HPDE6-E6E7 (cell line): ENCODE data around the gene PCCA.
A peak's percentile ranks its signal among the peaks of the same experiment; 100 is the strongest.

Experiments
- DNase-seq: peaks from one replicate; pipeline ENCODE4 v3.0.0; 2011; ENCODE audit warnings: missing footprints; ENCODE audit errors: extremely low spot score

Gene PCCA

DNA sequence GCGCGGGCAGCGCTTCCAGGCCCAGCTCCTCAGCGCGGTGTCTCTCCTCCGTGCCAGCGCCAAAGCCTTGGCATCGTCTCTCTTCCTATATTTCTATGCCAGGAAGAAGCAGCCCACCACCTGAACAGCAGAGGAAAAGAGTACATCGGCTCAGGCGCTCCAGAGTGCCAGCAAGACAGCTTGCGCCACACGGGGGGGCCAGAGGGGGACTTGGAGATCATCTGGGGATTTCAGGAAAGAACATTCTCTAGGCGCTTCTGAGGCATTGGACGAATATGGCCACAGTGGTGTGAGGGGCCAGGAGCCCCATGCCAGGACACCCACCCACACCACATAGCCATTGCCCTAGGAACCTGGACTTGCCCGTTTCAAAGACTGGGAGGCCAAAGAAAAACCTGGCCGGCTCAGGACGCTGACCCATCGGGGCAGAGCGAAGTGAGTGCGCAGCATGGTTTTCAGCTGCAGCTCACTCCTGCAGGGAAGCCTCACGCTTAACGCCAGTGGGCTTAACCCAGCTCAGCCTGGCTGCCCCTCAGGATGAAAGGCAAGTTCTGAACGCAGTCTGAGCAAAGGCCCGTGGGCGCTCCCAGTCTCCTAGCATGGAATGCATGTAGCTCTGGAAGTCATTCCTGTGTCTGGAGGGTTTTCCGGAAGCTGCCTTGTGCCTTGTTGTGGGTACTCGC, 437.6 kb downstream of the PCCA start:
- DNase-seq, result no peak

DNA sequence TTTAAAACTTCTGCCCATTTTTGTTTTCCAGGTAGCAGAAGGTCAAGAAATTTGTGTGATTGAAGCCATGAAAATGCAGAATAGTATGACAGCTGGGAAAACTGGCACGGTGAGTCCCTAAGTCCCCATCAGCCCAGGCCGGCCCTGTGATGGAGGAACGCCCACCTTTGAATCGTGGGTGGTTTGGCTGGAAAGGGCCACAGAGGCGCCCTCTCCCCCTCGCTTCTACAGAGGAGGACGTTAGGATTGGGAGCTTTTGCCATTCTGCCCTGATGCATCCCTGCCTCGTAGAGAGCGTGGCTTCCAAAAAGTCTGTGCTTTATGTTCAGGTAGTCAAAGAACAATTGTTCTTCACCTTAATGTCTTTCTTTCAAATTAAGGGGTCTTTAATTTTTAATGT, 438.8 kb downstream of the PCCA start:
- DNase-seq, result no peak

DNA sequence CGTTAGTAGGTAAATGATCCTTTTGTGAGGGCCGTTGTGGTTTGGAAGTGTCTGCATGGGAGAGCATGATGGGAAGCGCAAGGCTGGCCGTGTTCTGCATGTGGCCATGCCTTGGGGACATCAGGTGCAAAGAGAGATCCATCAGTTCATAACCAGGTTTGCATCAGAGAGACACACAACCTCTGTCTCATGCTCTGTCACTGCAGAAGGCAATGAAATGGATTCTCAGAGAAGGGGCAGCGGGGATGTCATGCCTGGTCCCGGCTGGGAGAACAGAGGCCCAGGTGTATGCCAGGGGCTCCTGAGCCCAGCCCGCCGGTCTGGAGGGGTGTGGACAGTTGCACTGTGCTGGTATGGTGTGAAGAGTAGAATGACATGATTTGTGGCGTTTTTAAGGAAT, 439.5 kb downstream of the PCCA start:
- DNase-seq, result no peak

DNA sequence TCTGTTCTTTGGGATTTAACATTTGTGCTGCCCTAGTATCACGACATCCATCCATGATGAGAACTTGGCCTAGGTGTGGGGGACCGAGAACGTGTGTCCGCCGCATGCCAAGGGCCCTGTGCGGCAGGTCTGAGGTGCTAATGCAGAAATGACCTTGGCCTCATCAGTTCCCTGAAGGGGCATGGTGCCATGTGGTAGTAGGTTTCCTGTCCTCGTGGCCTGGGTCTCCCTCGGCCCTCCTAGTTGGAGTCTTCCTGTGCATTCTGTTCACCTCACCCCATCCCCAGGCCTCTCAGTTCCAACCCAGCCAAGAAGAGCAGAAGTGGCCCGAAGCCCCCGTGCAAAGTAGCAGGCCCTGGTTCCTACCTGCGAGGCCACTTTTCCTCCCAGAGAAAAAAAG, 439.9 kb downstream of the PCCA start:
- DNase-seq, result no peak

DNA sequence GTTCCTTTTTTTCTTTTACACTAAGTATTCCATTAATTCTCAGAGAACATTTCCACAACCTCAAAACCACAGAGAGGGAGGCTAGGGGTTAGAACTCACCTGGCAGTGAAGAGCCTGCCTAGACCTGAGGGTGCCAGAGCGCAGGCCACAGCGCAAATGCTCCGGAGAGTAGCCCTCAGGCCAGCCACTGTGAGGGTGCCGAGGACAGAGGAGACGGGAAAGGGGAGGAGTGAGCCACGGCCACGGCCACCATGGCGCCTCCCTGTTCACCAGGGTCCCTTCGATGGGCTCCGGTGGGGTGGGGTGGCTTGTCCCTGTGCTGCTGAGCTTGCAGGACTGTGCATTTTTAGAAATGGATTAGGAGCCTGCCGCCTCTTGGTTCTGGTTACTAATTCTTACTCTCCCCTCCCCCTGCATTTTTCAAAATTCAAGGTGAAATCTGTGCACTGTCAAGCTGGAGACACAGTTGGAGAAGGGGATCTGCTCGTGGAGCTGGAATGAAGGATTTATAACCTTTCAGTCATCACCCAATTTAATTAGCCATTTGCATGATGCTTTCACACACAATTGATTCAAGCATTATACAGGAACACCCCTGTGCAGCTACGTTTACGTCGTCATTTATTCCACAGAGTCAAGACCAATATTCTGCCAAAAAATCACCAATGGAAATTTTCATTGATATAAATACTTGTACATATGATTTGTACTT, 440.9 kb downstream of the PCCA start:
- no peak for DNase-seq

DNA sequence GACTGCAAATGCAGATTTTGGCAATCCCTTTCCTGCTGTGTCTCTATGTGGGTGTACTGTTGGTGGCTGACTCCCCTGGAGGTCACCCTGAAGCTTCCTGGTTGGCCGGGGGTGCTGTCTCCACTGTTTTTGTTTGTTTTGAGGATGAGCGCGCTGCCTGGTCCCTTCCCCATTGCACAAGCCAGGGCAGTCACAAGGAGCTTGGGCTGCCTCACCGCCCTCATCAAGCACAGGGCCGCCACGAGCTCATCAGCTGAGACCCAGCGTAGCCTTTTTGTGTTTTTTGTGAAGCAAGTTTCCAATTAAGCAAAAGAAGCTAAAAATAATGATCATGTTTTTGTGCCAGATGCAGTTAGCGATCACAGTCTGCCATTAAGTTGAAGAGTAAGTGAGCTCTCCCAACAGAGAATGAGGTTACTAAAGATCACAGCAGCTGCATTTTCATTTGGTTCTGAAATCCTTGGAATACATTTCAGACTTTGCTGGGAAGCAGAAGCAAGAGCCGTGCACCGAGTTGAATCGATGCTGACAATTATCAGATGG, 441.8 kb downstream of the PCCA start:
- DNase-seq, result no peak

DNA sequence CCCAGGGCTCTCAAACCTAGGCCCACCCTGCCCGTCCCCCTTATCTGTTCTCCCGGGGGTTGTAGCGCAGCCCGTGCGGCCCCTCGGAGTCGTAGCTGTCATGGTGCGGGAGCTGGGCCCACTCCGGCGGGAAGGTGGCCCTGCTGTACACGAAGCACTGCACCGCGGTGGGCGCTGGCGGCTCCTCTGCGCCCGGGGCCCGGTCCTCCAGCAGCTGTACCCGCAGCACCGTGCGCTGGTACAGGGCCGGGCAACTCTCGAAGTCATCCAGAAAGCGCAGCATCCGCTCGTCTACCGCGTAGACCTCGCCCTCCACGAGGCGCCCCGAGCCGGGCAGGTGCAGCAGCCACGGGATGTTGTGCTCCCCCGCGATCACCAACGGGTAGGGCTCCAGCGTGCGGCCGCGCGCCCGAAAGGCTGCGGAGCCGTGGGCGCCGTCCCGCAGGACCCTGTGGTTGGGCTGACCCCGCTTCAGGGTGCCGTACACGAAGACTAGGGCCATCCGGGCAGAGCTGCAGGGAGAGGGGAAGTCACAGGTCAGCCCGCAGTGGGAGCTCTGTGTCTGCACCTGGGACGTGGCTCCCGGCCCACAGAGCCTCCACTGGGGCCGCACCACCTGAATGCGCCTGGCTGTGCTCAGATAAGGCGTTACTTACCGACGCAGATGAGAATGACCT, 443.3 kb downstream of the PCCA start:
- DNase-seq, result no peak

DNA sequence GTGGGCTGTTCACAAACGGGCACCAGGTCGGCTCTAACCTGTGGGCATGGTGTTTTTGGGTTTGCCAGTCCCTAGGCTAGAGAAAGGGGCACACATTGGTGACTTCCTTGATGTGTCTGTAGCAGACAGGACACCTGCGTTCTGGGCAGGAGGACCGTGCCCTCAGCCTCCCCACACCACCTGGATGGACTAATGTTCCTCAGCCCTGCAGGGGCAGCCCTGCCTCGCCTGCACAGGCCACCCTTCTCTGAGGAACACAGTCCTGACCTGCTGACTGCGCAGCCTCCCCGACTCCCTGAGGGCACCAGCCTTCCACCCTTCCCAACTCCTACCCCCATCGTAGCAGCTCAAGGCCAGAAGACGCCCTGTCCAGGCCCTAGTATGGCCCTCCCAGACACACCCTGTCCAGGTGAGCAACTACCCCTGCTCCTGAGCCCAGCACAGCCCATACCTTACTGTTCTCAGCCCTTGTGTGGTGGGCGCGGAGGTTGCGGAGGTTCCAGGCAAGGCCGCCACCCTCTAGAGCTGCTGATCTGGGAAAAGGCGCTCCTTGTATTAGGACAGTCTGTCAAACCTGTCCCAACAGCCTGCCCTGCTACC, 444.0 kb downstream of the PCCA start:
- DNase-seq, result no peak

DNA sequence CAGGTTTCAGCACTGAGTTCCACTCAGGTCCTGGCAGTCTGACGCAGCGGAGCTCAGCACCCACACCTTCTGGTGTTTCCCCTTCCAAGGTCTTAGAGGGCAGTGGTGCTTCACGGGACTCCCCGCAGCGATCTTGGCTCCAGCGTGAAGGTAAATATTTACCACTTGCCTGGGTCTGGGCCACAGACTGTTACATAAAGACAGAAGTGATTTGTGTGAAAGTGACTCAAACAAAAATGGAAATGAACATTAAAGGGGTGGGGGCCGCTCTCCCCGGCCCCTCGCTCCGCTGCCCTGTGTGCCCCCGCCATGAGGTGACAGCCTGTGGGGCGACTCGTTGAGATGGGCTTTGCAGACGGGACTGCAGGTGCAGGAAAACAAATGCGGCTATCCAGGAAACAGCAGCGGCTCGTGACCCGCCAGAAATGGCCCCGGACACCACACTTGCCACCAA, 444.7 kb downstream of the PCCA start:
- no peak for DNase-seq

DNA sequence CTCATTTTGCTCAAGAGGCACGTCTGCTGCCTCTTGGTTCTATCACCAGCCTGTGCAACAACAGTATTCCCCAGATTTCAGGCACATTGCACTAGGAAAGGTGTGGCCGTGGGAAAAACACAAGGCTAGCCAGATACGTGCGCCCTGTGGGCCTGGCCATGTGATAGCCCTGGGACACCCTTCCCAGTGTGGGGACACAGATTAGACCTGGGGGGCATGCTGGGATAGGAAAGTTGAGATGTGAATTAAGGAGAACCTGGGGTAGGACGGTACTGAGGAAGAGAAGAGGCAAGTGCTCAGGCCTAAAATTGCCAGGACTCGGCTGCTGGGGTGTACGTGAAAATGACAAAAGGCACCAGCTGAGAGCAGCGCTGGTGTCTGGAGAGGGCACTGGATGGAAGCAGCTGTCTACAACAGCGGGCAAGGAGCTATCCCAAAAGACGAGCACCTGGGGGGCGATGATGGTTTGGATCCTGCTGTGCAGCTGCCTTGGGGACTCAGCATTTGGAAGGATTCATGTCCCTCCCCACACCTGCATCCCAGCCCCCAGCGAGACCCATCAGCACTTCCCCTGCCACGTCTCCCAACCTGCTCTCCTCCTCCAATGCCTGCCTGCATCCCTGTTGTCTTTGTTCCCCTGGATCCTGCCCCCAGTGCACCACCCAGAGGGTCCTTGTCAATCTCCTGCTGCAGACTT, 445.4 kb downstream of the PCCA start:
- DNase-seq, result no peak

DNA sequence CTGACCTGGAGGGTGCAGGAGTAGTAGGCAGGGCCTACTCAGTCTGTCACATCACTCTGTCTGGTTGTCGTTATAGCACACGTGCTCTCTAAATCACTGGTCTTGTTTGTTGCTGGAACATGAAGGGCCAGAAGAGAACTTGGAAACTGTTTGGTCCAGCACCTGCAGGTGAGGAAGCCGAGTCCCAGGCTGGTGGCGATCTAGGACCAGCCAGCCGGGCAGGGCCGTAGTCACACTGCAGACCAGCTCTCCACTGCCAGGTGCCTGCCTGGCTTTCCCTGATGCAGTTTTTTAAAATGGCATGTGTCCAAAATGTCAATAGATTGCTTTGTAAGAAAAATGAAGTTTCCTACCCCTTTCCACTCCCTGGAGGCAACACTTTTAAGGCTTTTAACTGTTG, 446.0 kb downstream of the PCCA start:
- no peak for DNase-seq

DNA sequence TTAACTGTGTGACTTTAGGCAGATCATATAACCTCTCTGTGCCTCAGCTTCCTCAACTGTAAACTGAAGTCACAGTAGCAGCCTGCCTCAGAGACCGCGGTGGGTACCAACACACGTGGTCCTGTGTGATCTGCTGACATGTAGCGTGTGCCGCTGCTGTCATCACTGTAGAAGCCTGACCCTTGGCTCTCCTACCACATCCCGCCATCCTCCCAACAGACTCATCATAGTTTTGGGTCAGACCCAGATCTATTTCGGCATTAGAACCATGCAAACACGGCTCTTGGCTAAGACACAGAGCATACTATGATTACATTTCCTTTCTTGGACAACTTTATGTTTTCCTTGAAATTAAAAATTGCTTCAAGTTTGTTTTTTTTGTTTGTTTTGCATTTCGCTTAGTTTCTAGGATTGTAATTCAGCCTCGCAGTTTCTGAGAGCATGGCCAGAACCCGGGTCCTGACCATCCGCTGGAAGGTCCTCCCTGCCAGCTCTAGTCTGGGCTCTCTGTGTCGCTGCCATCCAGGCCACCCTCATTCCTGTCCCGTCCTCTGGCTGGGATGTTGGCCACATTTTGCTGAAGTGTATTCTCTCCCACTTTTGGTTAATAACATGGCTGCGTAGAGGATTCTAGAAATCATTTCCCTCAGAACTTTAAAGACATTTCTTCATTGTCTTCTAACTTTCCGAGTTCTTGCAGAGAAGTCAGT, 446.7 kb downstream of the PCCA start:
- no peak for DNase-seq

DNA sequence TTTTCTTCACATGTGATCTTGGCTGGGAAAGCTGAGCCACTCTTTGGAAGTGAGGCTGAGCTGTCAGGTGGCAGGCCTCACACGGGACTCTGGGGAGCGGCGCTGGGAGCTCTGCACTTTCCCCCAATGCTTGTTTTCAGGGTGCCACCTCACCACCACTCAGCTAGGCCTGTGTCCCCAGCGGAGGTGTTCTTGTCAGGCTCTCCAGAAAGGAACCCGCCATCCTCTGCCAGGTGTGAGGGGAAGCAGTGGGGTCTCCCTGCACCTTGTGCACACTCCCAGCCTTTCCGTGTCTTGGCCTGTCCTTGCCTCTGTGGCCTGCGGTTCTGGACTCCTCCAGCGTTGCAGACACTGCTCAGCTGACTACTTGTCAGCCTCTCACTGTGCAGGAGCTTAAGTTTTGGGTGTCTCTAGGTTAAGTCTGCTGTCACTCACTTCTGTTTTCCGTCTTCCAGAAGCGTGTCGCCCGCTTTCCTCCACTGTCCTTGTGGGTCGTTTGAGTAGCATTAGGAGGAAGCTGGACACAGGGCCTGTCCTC, 447.8 kb downstream of the PCCA start:
- DNase-seq, result no peak

DNA sequence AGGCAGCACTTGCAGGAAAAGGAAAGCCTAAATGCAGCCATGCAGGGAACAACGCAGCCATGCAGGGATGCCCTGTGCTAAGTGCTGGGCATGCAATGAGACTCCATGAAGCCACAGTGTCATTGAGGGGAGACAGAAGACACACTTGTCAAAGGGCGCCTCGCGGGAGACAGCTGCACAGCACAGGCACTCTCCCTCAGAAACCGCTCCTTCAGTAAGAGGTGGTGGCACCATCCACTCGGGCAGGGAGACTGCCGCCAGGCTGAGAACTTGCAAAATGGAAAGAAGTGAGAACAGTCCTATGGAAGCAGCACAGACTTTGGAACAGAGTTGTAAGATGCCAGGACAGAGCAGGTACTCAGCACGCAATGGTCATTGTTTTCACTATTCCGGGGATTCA, 448.6 kb downstream of the PCCA start:
- DNase-seq, result no peak

DNA sequence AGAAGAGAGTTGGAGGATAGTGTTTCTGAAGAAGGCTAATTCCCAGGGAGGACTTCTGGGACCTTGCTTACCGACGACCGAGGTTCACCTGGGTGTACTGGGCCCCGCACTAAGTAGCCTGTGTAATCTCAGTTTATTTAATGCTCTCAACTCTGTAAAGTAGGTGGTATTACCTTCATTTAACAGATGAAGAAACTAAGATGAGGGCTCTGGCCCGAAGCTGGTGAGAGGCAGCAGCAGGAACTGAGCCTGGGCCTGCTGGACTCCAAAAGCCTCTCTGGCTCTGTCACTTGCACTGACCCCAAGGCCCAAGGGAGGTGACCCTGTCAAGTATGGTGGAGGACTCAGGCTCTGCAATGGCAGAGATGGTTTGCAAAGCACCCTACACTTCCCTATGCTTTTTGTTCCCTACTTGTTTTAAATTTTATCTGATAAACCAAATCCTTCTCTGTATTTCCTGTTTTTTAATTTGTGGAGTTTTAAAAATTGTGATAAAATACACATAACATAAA, 449.1 kb downstream of the PCCA start:
- DNase-seq, result no peak

DNA sequence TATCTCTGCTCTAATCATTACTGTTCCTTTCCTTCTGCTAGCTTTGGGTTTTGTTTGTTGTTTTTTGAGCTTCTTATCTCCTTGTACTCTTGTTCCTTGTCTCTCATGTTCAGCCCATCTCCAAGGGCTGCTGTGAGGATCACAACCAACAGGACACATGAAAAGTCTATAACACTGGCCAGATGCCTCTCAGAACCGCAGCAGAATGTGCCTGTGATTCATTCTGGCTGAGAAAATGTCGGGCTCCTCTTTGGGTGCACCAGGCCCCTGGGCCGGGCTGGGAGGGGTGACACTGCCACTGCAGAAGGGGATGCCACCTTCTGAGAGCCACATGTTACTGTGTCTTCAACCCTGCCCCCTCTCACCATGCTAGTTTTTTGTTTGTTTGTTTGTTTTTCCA, 451.7 kb downstream of the PCCA start:
- DNase-seq, result no peak

DNA sequence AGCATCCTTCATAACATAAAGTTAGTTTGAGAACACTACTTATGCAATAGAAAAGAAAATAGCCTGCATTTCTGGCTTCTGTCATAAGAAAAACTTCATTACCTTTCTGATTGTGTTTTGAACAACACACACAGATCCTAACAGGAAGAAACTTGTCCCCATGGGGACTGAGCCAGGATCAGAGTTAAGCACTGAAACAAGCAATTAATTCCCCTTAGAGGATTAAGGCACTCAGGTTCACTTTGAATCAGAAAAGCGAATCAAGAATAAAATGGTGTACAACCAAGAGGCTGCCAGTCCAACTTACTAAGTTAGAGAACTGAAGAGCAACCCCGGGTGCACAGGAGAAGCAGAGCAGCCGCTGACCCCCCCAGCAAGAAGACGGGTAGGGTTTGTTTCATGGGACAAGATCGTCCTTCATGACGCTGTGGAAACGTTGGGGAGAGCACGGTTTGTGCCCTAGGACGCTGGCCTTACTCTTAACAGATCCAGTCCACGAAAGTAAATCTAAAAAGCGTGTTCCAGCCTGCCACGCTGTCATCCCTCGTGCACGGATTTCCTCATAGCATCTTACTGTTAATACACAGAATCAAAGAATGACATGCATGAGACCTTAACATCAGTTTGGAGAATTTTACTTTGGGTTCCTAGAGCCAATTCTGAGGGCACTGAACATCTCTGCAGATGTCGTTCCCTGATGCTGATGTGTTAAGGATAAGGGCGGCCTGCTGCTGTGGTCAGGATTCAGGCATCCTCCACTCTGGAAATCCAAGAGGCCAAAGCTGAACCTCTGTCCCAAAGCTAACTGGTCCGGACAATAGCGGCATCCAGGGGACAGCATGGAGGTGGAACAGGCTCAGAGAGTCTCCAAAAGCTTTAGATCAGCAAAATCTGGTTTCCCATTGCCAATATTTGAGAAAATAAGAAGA, 453.3 kb downstream of the PCCA start:
- DNase-seq, result peak; percentile 34

DNA sequence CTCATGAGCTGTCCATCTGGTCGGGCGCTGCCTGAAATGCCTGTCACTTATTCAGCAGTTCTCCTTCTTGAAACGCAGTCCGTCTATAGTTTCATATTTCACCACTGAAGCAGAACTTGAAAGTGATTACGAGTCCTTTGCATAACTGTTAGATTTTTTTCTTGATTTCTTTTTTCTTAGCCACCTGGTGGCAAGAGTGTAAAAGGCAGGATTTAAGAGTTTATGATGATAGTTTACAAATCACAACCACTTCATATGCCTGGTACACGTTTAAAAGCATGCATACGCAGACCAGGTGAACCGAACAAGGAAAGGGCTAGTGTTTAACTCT, 453.9 kb downstream of the PCCA start:
- DNase-seq, result peak; percentile 43

DNA sequence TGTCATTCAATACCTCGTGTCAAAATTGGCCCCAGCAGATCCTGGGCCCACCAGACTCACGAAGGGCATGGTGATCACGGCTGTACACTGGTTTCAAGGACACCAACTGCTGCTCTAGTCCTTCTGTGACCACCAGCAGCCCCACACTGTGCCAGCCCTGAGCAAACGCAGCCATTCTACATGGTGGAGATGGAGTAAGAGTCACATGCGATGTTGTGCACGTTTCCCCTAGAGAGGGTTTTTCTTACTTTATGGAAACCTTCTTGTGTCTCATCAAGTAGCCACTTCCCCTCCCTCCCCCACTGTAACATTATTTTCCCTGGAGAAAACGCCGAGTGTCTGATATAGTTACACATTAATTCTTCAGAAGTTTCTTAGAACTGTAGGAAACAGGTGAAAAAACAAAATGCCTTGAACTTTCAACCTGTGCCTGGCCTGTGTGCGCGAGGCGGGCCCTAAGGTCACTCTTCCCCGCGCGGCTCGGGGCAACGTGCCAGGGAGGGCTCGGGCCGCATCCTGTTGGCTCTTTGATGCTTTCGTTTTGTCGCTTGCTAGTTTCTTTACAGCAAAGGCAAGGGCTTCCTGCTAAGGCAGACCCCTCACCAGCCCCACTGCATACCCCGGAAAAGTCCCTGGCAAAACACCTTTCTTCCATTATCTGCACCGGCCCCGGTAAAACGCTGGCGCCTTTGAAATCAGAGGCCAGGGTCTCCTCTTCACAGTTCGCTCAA, 455.1 kb downstream of the PCCA start:
- DNase-seq, result no peak
